PC-3 (cell line): Measurements from ENCODE around the gene CFAP45.

ENCODE experiments used
- CTCF ChIP-seq: fragments of 300-600 bp; sonication (generic); conservative IDR thresholded peaks from 2 replicates; pipeline ENCODE4 v1.5.1; 2017; ENCODE audit warnings: antibody characterized with exemption, low read depth, mild to moderate bottlenecking, low read length
- EZH2 ChIP-seq: fragments of 300-600 bp; sonication (generic); IDR thresholded peaks from one replicate; pipeline ENCODE4 v1.6.1; 2017; ENCODE audit warnings: antibody characterized with exemption, mild to moderate bottlenecking, low read length; ENCODE audit not compliant: unreplicated experiment
- EZH2phosphoT487 ChIP-seq: fragments of 300-600 bp; sonication (generic); IDR thresholded peaks from 2 replicates; pipeline ENCODE4 v1.6.1; 2018; ENCODE audit warnings: mild to moderate bottlenecking, antibody characterized with exemption, low read length, borderline replicate concordance

GRCh38 chr1:159869607-159870006 is 30.4 kb downstream of the CFAP45 start:
- no peak for TF ChIP-seq CTCF
- TF ChIP-seq EZH2, result no peak
- no peak for TF ChIP-seq EZH2phosphoT487
